Stimulated activated CD8-positive, alpha-beta memory T cell treated with anti-CD3 and anti-CD28 coated beads, Interleukin-4, amount 100 ng/mL, for 4 hours (primary cell): ENCODE results near the gene SUSD1.

ENCODE experiments used
- DNase-seq, 2 donors: peaks; one replicate each; pipeline ENCODE4 v3.0.0-alpha.2; 2020; ENCODE audit warnings: low read depth in 2 of 2, low spot score in 1 of 2

The SUSD1 gene

DNA sequence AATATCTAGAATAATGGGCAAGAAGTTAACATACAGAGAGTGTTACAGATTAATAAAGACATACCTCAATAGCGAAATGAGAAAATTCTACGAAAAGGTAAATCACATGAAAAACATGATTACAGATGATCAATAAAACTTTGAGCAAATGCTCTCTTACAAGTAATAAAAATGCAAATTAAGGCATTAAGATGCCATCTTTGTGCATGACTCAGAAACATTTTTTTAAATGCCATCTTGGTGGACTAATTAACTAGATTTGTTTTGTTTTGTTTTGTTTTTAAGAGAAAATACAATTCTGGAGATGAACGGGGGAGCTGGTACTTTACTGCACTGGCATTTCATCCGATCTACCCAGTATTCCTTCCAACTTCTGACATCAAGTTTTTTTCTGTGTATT lies 130.2 kb downstream of the SUSD1 start:
- DNase-seq: no peak

DNA sequence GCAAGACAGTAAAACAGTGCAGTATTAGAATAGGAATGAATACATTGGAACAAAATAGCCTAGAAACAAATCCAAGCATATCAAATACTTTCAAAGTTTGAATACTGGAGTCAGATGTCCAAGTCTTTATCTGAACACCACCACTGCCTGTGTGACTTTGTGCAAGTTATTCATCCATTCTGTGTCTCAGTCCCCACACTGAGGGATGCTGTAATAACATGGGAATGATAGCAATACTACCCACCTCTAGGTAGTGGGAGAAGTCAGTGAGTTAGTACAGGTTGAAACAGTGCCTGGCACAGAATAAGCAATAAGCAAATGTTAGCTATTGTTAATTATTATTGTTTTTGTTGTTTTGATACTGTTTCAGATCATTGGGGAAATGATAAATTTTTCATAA lies 130.9 kb downstream of the SUSD1 start:
- no peak for DNase-seq

GRCh38 chr9:112043423-112043822 lies 131.7 kb downstream of the SUSD1 start:
- DNase-seq: no peak

DNA sequence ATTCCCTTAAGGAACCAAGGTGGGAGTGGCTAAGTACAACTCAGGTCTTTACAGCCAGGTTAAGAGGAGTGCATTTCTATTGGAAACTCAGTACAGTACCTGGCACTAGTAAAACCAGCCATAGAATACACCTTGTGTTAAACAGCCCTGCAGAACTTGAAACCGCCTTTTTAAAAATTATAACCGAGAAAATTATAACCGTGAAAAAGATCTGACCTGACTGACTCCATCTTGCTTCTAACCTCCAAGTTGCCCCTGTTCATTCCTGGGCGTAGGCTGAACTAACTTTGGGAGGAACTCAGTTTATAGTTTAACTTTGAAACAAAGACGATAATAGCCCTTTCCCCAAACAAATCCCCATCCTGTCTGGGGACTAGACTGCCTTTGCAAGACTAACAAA lies 132.3 kb downstream of the SUSD1 start:
- DNase-seq: no peak

- DNase-seq: no peak
These were observed 132.9 kb downstream of the SUSD1 start for GRCh38 chr9:112042244-112042638.

DNA sequence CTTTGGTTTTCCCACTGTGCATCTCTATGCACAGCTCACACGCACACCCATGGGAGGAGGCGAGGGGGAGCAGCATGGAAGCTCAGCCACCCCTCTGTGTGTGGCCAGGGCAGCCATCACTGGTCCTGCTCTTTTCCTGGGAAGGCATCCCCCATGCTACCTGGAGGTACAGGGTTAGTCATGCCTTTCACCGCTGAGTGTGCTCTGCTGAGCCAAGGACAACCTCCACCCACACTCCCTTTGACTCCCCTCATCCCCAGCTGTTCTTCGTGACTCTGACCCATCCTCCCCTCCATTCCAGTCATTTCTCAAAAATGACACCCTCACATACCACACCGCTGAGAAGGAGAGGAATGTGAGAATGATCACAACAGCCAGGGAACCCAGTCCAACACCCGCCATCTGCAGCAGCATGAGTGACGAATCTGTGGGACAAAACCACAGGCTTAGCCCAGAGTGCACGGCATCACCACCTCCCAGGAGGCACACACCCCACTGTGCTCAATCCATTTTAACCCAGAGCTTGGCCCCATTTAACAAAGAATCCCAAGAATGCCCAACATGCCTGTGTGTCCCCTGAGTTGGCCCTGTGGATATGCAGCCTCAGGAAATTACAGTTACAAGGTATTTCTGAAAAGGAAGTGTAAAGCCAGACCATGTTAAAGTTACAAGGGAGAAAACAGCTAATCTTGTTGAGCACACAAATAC lies 133.4 kb downstream of the SUSD1 start:
- no peak for DNase-seq

GRCh38 chr9:112041199-112041535 lies 133.9 kb downstream of the SUSD1 start:
- DNase-seq: no peak

DNA sequence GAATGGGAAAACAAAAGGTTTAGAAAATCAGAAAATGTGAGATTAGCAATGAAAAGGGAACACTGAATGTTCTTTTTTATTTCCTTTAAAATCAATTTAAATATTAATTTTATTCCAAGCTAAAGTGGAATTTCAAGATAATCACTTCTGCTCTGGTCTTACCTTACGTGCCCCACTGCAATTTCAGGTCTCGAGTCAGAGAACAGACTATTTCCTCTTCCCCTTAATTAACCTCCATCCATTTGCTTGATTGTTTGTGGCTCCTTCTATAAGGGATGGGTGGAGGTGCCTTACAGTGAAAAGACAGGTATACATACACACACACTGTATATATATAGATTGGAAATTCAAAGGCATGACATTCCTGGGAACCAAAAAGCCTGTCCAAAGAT lies 137.1 kb downstream of the SUSD1 start:
- no peak for DNase-seq

DNA sequence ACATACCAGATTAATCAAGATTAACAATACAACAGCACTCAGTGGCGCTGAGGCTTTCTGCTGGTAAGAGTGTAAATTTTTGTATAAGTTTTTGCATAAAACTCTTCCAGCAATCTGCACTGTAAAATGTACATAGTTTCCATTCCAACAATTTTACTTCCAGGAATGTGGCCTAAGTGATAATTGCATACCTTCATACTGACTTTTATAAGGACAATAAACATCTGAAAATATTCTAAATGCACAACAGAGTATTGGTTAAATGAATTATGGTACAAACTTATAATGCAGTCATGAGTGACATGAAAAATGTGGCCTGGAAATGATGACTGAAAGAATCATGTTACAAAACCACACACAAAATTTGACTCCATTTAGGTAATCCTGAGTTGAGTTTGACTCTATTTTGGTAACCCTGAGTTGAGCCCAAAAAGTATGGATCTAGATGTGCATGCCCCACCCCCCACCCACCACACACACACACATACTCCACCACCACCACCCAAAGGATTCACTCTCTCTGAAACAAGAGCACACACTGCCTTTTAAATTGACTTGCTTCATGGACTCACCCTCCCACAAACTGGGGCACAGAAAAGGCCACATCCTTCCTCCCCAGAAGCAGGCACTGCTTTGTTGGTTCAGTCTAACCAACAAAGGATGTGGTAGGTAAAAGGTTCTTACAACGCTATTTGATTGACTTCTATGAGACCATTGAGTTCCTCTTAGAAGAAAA lies 137.6 kb downstream of the SUSD1 start:
- peak in 1 of 2 donors; percentile 38 for DNase-seq

- DNase-seq: no peak
These were observed 139.8 kb downstream of the SUSD1 start for GRCh38 chr9:112035166-112035826.

- no peak for DNase-seq
These were observed 140.9 kb downstream of the SUSD1 start for GRCh38 chr9:112034216-112034611.

GRCh38 chr9:112033237-112034215 lies 141.6 kb downstream of the SUSD1 start:
- DNase-seq: no peak

DNA sequence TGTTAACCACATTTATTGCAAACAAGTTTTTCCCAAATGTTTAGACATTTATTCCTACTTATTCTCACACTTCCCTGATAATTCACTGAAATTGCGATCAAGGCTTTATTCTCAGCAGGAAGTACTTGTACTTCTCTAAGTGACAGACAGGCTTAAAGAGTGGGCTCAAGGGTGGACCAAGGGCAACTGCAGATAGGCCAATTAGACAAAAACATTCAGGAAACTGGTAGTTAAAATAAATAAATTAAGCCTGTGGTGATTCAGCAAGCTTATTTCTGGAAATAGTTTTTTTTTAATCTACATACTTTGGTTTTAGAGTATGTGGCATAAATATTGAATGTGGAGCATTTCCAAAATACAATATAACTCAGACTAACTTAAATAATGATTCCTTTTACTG lies 142.4 kb downstream of the SUSD1 start:
- DNase-seq: no peak

- no peak for DNase-seq
These were observed 143.1 kb downstream of the SUSD1 start for GRCh38 chr9:112032009-112032408.

DNA sequence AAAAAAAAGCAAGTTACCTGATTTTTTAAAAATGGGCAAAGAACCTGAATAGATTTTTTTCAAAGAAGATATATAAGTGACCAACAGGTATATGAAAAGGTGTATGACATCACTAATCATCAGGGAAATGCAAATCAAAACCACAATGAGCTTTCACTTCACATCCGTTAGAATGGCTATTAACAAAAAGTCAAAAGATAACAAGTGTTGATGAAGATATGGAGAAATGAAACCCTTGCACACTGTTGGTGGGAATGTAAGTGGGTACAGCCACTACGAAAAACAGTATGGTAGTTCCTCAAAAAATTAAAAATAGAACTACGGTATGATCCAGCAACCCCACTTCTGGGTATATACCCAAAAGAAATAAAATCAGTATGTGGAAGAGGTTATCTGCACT lies 143.7 kb downstream of the SUSD1 start:
- DNase-seq: no peak

DNA sequence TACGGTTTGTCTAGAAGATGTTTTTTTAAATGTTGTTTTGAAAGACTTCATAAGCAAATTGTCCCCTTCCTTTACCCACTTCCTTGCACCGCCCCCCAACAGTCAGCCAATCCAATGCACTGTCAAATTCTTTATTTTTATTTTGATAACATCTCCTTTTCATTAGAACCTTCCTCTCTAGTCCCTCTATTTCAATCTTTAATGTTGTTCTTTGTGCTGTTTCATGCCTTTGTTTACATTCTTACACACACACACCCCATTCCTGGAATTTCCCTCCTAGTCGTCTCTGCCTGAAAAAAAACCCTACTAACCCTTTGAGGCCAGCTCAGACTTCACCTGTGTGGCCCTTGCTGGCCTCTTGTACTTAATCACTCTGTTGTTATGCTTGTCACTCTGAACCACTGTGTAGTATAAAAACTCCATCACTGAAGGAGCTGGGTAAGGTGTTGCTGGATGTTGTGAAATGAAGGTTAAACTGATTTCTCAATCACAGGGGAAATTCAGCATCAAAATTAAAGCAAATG lies 145.1 kb downstream of the SUSD1 start:
- no peak for DNase-seq

DNA sequence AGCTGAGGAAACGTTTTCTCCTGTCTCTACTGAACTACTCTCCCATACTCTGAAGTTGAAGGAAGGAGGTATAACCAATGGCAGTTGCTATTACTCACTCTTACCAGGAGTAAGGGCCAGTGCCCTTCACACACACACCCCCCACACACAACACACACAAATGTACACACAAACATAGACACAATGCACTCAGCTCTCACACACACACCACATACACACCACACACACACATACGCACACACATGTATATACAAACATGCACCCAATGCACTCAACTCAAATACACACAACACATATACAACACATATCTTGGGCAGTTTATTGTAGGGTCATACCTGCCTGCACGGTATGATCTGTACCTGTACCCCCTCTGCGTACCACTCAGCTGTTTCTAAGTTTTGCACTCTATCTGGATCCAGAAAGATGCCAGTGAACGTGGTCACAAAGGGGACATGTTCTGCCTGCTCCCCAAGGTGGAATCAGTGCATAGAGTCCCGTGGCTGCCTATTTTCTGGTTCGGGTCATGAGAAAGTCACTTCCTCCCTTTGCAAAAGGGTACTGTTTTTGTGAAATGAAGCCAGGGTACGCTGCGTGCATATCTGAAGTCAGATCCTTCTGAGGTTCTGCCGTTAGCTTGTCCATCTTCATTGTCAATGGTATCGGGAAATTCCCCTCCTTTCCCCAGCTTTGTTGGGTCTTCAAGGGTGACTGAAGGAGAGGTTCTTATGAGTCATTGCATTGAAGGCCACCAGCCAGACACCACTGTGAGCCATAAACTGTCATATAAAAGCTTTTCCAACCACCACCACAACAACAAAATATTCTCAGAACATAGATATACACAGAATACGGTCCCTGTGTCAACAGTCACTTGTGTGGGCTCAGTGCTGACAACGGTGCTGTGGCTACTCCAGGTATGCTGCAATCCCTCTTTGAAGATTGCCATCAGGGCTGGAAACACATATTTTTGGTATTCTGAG lies 146.6 kb downstream of the SUSD1 start:
- no peak for DNase-seq

GRCh38 chr9:112025850-112026249 lies 149.2 kb downstream of the SUSD1 start:
- no peak for DNase-seq

GRCh38 chr9:112021742-112022141 lies 153.4 kb downstream of the SUSD1 start:
- DNase-seq: no peak
